ENCODE measurements around the gene IFITM2. TPM values are rescaled to one million over a fixed set of nuclear protein-coding genes. Genes with fewer than 3 reads are reported as not detected.

The IFITM2 gene
- total and polyA plus RNA-seq, 2 experiments from 2014 or later, result 104 to 1,025 TPM

- peaks cover 7% of the 10 kb centered on the region for H3K27me3 ChIP-seq (replicated peaks; ENCODE audit: insufficient read depth)
- peak overlapping the region; percentile 71 for H3K9ac ChIP-seq
- H3K9me3 ChIP-seq (ENCODE audit: low read depth), result no peaks in the 10 kb centered on the region
- H3K4me1 ChIP-seq (ENCODE audit: insufficient read depth), result no peaks in the 10 kb centered on the region
- in situ Hi-C loops (cut with MboI), result no loop called here
- DNase-seq, result no peak
- H2AFZ ChIP-seq, result peak overlapping the region; percentile 70
- H3K4me2 ChIP-seq (ENCODE audit: unreplicated experiment), result peak overlapping the region; percentile 72
- no peaks in the 10 kb centered on the region for H3K36me3 ChIP-seq (ENCODE audit: low read depth)
- H3K79me2 ChIP-seq (ENCODE audit: insufficient read depth), result no peaks in the 10 kb centered on the region
- H3F3A ChIP-seq (ENCODE audit: insufficient read depth), result no peaks in the 10 kb centered on the region
- H3K9me2 ChIP-seq (ENCODE audit: insufficient read depth), result no peaks in the 10 kb centered on the region
- TF ChIP-seq EZH2 (IDR thresholded peaks at IDR 0.05; ENCODE audit: insufficient read depth, poor library complexity, severe bottlenecking) (no peak), EZH2phosphoT487 (IDR thresholded peaks at IDR 0.05; ENCODE audit: insufficient read depth, low read depth) (no peak)
- no peaks in the 10 kb centered on the region for H4K20me1 ChIP-seq (ENCODE audit: insufficient read depth)
- no peak overlapping the region for H3K27ac ChIP-seq
- 45 to 50% methylated on average over 34 to 41 of the region's 41 CpGs for WGBS, 2 experiments (ENCODE audit: low coverage in 1 of 2, low lambda C conversion rate in 2 of 2, missing lambda C conversion rate in 2 of 2)
- peak overlapping the region; percentile 75 for H3K4me3 ChIP-seq
Measured at GRCh38 chr11:287821-288477, 19.7 kb upstream of the IFITM2 start.

- no peaks in the 10 kb centered on the region for H4K20me1 ChIP-seq (ENCODE audit: insufficient read depth)
- no peaks in the 10 kb centered on the region for H3K9me2 ChIP-seq (ENCODE audit: insufficient read depth)
- peak; percentile 73 for DNase-seq
- H3K27ac ChIP-seq, result no peak within 1 kb of the TSS
- H3K36me3 ChIP-seq (ENCODE audit: low read depth), result no peaks in the 10 kb centered on the region
- H3K27me3 ChIP-seq (replicated peaks; ENCODE audit: insufficient read depth), result peaks cover 3% of the 10 kb centered on the region; the same call in 1 of the 2 replicates
- H3K4me2 ChIP-seq (ENCODE audit: unreplicated experiment), result peak within 1 kb of the TSS; percentile 72
- no peaks in the 10 kb centered on the region for H3K4me1 ChIP-seq (ENCODE audit: insufficient read depth)
- H2AFZ ChIP-seq, result peak within 1 kb of the TSS; percentile 70
- no peaks in the 10 kb centered on the region for H3F3A ChIP-seq (ENCODE audit: insufficient read depth)
- H3K79me2 ChIP-seq (ENCODE audit: insufficient read depth), result no peaks in the 10 kb centered on the region
- H3K9me3 ChIP-seq (ENCODE audit: low read depth), result no peaks in the 10 kb centered on the region
- in situ Hi-C loops (cut with MboI), result no loop called here
- peak within 1 kb of the TSS; percentile 71 for H3K9ac ChIP-seq
- TF ChIP-seq EZH2phosphoT487 (IDR thresholded peaks at IDR 0.05; ENCODE audit: insufficient read depth, low read depth) (no peak), EZH2 (IDR thresholded peaks at IDR 0.05; ENCODE audit: insufficient read depth, poor library complexity, severe bottlenecking) (no peak)
- 3% methylated on average over 30 to 51 of the region's 112 CpGs for WGBS, 2 experiments (ENCODE audit: low coverage in 1 of 2, low lambda C conversion rate in 2 of 2, missing lambda C conversion rate in 2 of 2)
- H3K4me3 ChIP-seq, result peak within 1 kb of the TSS; percentile 75
Measured at GRCh38 chr11:288478-289397, 18.9 kb upstream of the IFITM2 start, which contains the start of gene PGGHG. Gene PGGHG (plus strand): TSS chr11:289126. CDS start chr11:289817, 691 bp downstream.

GRCh38 chr11:289398-289711 is 18.3 kb upstream of the IFITM2 start:
- TF ChIP-seq EZH2phosphoT487 (IDR thresholded peaks at IDR 0.05; ENCODE audit: insufficient read depth, low read depth) (no peak), EZH2 (IDR thresholded peaks at IDR 0.05; ENCODE audit: insufficient read depth, poor library complexity, severe bottlenecking) (no peak)
- 23 to 60% methylated on average over 5 to 14 of the region's 14 CpGs for WGBS, 2 experiments (ENCODE audit: low coverage in 1 of 2, low lambda C conversion rate in 2 of 2, missing lambda C conversion rate in 2 of 2)
- Histone ChIP-seq H3K79me2 (ENCODE audit: insufficient read depth) (no peaks in the 10 kb centered on the region), H3K4me2 (ENCODE audit: unreplicated experiment) (peak overlapping the region; percentile 50), H3K27ac (no peak overlapping the region), H3K9ac (peak overlapping the region; percentile 50; the same call in 1 of the 2 replicates), H3K4me1 (ENCODE audit: insufficient read depth) (no peaks in the 10 kb centered on the region), H3K9me3 (ENCODE audit: low read depth) (no peaks in the 10 kb centered on the region), H3F3A (ENCODE audit: insufficient read depth) (no peaks in the 10 kb centered on the region), H4K20me1 (ENCODE audit: insufficient read depth) (no peaks in the 10 kb centered on the region), H3K36me3 (ENCODE audit: low read depth) (no peaks in the 10 kb centered on the region), H3K27me3 (replicated peaks; ENCODE audit: insufficient read depth) (no peaks in the 10 kb centered on the region), H3K9me2 (ENCODE audit: insufficient read depth) (no peaks in the 10 kb centered on the region), H3K4me3 (peak overlapping the region; percentile 50; the same call in 1 of the 2 replicates), H2AFZ (no peak overlapping the region)
- DNase-seq, result no peak
- in situ Hi-C loops (cut with MboI), result no loop called here

GRCh38 chr11:289712-290620 is 17.6 kb upstream of the IFITM2 start:
- TF ChIP-seq EZH2 (IDR thresholded peaks at IDR 0.05; ENCODE audit: insufficient read depth, poor library complexity, severe bottlenecking) (no peak), EZH2phosphoT487 (IDR thresholded peaks at IDR 0.05; ENCODE audit: insufficient read depth, low read depth) (no peak)
- Histone ChIP-seq H3K4me1 (ENCODE audit: insufficient read depth) (no peaks in the 10 kb centered on the region), H4K20me1 (ENCODE audit: insufficient read depth) (no peaks in the 10 kb centered on the region), H3K79me2 (ENCODE audit: insufficient read depth) (no peaks in the 10 kb centered on the region), H3F3A (ENCODE audit: insufficient read depth) (no peaks in the 10 kb centered on the region), H3K9me2 (ENCODE audit: insufficient read depth) (no peaks in the 10 kb centered on the region), H3K4me3 (peak overlapping the region; percentile 50; the same call in 1 of the 2 replicates), H3K36me3 (ENCODE audit: low read depth) (no peaks in the 10 kb centered on the region), H3K27me3 (replicated peaks; ENCODE audit: insufficient read depth) (no peaks in the 10 kb centered on the region), H3K9ac (peak overlapping the region; percentile 50; the same call in 1 of the 2 replicates), H2AFZ (no peak overlapping the region), H3K27ac (no peak overlapping the region), H3K9me3 (ENCODE audit: low read depth) (no peaks in the 10 kb centered on the region), H3K4me2 (ENCODE audit: unreplicated experiment) (peak overlapping the region; percentile 50)
- in situ Hi-C loops (cut with MboI), result no loop called here
- no peak for DNase-seq
- 84 to 89% methylated on average over 47 of the region's 48 CpGs for WGBS, 2 experiments (ENCODE audit: low coverage in 1 of 2, low lambda C conversion rate in 2 of 2, missing lambda C conversion rate in 2 of 2)

Measured in GM23248 (cell line).